Right lobe of liver (tissue), 4 donors: ENCODE data around the gene NFAT5.

Experiments used
- CTCF ChIP-seq, 4 donors: fragments of 200-600 bp in 3 of 4; fragments of 450-650 bp in 1 of 4; IDR thresholded peaks; one replicate each; pipeline versions ENCODE4 v1.5.1 to v1.8.0; 2016 to 2022; ENCODE audit warnings: antibody characterized with exemption in 4 of 4, mild to moderate bottlenecking in 2 of 4
- POLR2A ChIP-seq: fragments of 450-650 bp; IDR thresholded peaks from one replicate; pipeline ENCODE4 v1.6.1; 2017; ENCODE audit warnings: antibody characterized with exemption, mild to moderate bottlenecking
- donor health status: DM: no; HTN: no; CAD: no.
- donor health status: DM: no; HTN: no; CAD: no.
- donor health status: DM: no; HTN: yes; CAD: no.

GRCh38 chr16:69520800-69521602 is 44.8 kb upstream of the NFAT5 start:
- TF ChIP-seq POLR2A (no peak), CTCF (IDR thresholded peaks at IDR 0.05) (no peak)
